GM12892 (cell line): ENCODE measurements around the gene SORCS2.

Experiments used
- POLR2A ChIP-seq: IDR thresholded peaks from 2 replicates; pipeline ENCODE4 v1.6.1; 2011; ENCODE audit warnings: low read depth, low read length, control low read depth
- POLR2AphosphoS5 ChIP-seq: IDR thresholded peaks from 2 replicates; pipeline ENCODE4 v1.6.1; 2011; ENCODE audit warnings: low read depth, low read length, control low read depth

- TF ChIP-seq POLR2A: no peak
- no peak for TF ChIP-seq POLR2AphosphoS5
Measured at GRCh38 chr4:7476820-7477219, 284.5 kb downstream of the SORCS2 start.
